Central memory CD4-positive, alpha-beta T cell (primary cell): ENCODE results near the gene OR10H1.
"Not testable (repeated sequence)": the region's sequence is repeated elsewhere in the genome, so short reads cannot be mapped to it uniquely, and the experiment has no call there.

Experiments
- DNase-seq: peaks from one replicate; pipeline ENCODE4 v3.0.0; 2022
- total RNA-seq, 3 experiments: gene quantifications; one replicate each; lab custom pipeline; 2026; lab: John Stamatoyannopoulos, UW

OR10H1 gene
- 0 to 0.04 (median 0) reads per million in 3 experiments for total RNA-seq

DNA sequence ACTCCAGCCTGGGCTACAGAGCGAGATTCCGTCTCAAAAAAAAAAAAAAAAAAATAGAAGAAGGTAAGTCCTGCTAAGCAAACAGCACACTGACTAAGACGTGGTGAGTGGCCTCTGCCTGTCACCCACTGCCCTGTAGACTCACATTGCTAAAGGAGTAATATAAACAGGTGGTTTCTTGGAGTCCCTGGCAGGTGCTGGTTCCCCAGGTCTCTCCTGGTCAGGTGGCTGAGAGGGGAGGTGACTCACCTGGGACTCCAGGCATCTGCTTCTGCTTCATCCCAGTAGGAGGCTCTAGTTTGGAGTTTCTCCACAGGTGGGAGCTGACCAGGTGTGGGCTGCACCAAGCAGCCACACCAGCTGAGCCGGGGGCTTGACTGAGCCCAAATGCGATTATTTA lies at the start of gene OR10H1:
OR10H1 (minus strand) TSS at position 359 of the 400 bp plus-strand sequence. CDS start 7,627 bp downstream, outside the sequence.
- DNase-seq, result no peak

GRCh38 chr19:15864824-15865223 lies 49.4 kb upstream of the OR10H1 start:
- DNase-seq, result no peak

DNA sequence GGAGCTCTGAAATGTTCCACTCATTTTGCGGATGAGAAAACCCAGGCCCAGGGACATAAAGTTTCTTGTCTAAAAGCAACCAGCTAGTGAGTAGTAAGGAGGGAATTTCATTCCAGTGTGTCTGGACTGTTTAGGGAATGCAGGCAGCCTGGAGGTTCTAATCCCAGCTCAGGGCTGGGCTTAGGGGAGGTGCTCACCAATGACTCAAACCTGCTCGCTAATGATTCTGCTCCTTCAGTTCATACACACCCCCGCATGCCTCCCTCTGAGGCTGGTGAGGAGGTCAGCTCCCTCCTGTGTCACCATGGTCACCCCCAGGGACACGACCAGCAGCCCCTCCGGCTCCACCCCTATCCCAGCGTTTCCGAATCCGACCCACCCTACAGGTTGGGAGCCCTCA lies 47.8 kb upstream of the OR10H1 start:
- no peak for DNase-seq

- no peak for DNase-seq
Observed at GRCh38 chr19:15862444-15862843, 47.0 kb upstream of the OR10H1 start.

- no peak for DNase-seq
Observed at GRCh38 chr19:15860522-15860921, 45.1 kb upstream of the OR10H1 start.

GRCh38 chr19:15859187-15859586 lies 43.7 kb upstream of the OR10H1 start:
- DNase-seq, result no peak

DNA sequence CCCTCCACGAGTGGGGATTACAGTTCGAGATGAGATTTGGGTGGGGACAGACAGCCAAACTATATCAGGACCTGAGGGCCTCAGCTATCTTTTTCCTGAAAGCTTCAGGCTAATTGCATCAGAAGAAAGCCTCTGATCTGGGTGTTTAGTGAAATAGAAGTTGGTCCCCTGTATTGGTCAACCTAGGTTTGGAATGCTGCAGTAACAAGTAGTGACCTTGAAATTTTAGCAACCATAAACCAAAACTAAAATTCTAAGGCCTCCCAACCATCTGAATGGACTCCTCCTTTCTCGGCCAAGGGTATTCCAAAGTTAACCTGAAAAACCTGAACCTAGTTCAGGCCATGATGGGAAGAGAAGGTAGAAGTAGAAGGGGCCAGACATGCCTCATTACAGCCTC lies 34.9 kb upstream of the OR10H1 start:
- DNase-seq, result no peak

DNA sequence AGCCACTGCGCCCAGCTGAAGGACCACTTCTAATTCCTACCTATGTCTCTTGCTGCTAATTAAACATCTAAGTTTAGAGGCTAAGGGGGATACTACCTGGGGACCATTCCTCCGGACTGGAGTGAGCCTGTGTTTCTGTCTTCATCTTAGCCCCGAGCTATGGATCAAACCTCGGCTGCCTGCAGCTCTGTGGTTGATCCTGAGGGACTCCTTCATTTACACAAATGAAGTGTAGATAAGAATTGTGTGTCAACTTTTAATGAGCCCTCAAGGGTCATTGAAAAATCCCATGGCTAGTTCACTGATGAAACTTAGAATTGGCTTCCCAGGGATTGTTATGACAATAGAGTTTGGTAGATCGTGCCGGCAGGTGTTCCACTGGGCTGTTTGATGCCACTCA lies 31.5 kb upstream of the OR10H1 start:
- DNase-seq, result no peak

DNA sequence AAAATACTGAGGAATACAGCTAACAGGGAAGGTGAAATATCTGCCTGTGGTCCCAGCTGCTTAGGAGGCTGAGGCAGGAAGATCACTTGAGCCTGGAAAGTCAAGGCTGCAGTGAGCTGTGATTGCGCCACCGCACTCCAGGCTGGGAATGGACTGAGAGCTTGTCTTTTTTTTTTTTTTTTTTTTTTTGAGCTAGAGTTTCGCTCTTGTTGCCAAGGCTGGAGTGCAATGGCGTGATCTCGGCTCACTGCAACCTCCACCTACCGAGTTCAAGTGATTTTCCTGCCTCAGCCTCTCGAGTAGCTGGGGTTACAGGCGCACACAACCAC lies 28.4 kb upstream of the OR10H1 start:
- DNase-seq, result not testable (repeated sequence)

DNA sequence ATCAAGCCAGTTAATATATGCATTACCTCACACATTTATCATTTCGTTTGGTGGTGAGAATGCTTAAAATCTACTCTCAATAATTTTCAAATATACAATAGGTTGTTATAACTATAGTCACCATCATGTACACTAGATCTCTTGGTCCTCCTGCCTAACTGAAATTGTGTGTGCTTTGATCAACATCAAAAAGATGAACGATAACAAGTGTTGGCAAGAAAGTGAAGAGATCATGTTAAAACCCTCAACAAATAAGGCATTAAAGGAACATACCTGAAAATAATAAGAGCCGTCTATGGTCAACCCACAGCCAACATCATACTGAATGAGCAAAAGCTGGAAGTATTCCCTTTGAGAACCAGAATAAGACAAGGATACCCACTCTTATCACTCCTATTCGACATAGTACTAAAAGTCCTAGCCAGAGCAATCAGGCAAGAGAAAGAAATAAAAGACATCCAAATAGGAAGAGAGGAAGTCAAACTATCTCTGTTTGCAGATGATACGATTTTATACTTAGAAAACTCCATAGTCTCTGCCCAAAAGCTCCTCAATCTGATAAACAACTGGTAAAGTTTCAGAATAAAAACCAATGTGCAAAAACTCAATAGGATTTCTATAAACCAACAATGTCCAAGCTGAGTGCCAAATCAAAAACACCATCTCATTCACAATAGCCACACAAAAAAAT lies 27.9 kb upstream of the OR10H1 start:
- DNase-seq, result peak; percentile 5

DNA sequence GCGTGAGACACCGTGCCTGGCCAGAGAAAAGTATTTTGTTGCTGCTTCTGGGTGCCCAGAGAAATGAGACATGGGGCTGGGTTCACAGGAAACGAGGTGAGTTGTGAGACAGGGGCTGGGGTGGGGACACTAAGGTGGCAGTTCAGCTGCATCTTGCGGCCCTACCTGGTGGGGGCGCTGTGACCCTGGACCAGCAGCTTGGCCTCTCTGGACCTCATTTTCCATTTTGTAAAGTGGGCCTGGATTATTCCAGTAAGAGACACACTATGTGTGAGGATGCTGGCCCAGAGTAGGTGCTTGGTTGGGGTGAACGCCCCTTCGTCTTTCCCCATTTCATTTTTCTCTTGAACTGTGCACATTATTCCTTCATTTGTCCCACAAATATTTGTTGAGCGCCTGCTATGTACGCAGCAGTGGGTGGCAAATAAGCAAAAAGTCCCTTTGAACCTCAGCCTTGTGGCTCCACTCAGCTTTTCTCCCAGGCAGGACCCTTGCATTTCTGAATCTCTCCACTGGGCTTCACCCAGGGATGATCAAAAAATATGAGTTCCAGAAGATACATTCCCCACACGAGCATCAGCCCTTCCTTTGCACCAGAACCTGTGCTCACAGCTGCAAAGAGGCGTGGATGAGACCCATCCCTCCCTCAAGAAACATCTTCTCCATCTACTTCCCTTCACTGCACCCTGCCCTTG lies 26.6 kb upstream of the OR10H1 start:
- DNase-seq, result no peak

DNA sequence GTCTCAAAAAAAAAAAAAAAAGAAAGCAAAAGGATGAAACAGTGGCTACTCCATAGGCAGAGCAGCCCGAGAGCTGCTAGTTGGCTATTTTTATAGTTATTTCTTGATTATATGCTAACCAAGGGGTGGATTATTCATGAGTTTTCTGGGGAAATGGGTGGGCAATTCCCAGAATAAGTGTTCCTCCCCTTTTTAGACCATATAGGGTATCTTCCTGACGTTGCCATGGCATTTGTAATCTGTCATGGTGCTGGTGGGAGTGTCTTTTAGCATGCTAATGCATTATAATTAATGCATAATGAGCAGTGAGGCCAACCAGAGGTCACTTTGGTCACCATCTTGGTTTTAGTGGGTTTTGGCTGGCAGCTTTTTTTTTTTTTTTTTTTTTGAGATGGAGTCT lies 25.4 kb upstream of the OR10H1 start:
- no peak for DNase-seq

- DNase-seq, result not testable (repeated sequence)
Observed at GRCh38 chr19:15839888-15840287, 24.4 kb upstream of the OR10H1 start.

GRCh38 chr19:15838351-15838750 lies 22.9 kb upstream of the OR10H1 start:
- DNase-seq, result no peak

- DNase-seq, result no peak
Observed at GRCh38 chr19:15837221-15837731, 21.8 kb upstream of the OR10H1 start.

DNA sequence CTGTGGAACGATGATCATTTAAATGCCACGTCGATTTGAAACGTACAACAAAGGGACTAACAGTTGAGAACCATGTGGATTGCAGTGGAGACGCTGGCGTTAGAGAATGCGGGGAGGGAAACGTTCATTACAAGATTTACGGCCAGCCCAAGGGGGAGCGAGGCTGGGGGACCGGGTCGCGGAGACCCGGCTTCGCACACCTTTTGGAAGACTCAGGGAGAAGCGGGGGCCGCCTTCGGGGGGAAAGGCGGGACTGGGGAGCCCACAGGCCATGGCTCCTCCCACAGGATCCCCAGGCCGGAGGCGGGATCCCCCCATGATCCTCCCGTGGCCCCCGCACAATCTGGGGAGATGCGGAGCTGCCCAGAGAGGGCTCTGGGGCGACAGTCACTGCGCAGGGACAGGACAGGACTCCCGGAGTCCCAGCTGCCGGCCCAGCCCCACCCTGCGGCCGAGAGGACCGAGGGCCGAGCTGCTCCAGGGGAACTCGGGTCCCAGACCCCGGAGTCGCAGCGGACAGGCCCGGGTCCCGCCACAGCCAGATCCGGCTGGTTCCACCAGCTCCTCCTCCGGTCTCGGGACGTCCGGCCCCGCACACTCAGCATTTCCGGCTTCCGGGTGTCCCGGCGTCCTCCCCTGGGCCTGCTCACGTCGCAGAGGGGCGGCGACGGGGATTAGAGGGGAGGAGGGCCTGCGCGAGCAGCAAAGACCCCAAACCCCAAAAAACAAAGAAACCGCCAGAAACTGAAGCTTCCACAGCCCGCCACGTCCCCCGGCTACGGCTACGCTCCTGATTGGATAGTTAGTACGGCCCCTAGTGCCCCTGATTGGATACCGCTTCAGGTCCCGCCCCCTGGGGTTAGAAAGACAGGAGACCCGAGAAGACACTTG lies 21.1 kb upstream of the OR10H1 start:
- DNase-seq, result peak; percentile 95

DNA sequence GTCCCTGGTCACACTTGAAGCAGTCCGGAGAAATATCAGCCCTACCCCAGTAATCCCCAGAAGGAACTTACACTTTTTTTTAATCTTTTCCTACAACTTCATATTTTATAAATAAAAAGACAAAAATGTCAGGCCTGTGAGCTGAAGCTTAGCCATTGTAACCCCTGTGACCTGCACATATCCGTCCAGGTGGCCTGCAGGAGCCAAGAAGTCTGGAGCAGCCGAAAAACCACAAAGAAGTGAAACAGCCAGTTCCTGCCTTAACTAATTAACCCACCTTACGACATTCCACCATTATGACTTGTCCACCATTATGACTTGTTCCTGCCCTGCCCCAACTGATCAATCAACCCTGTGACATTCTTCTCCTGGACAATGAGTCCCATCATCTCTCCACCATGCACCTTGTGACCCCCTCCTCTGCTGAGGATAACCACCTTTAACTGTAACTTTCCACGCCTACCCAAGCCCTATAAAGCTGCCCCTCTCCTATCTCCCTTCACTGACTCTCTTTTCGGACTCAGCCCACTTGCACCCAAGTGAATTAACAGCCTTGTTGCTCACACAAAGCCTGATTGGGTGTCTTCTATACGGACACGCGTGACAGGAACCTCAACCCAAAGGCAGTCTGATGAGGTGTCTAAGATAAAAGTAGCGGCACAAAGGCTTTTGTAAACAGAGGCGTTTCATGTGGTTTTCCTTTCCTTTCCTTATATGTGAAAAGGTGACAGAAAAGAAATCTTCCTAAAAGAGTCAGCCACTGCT lies 20.3 kb upstream of the OR10H1 start:
- peak; percentile 80 for DNase-seq

- not testable (repeated sequence) for DNase-seq
Observed at GRCh38 chr19:15834232-15834631, 18.8 kb upstream of the OR10H1 start.

DNA sequence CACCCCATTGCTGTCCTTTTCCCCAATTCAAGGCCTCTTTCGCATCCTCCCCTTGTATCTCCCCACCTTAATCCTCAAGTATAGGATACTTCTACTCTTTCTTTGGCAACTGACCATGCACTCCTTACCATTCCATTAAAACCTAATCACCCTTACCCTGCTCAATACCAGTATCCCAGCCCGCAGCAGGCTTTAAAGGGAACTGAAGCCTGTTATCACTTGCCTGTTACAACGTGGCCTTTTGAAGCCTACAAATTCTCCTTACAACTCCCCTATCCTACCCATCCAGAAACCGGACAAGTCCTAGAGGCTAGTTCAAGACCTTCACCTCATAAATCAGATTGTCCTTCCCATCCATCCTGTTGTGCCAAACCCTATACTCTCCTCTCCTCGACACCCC lies 16.2 kb upstream of the OR10H1 start:
- DNase-seq, result no peak

GRCh38 chr19:15829786-15830185 lies 14.3 kb upstream of the OR10H1 start:
- no peak for DNase-seq

- no peak for DNase-seq
Observed at GRCh38 chr19:15829306-15829698, 13.8 kb upstream of the OR10H1 start.

DNA sequence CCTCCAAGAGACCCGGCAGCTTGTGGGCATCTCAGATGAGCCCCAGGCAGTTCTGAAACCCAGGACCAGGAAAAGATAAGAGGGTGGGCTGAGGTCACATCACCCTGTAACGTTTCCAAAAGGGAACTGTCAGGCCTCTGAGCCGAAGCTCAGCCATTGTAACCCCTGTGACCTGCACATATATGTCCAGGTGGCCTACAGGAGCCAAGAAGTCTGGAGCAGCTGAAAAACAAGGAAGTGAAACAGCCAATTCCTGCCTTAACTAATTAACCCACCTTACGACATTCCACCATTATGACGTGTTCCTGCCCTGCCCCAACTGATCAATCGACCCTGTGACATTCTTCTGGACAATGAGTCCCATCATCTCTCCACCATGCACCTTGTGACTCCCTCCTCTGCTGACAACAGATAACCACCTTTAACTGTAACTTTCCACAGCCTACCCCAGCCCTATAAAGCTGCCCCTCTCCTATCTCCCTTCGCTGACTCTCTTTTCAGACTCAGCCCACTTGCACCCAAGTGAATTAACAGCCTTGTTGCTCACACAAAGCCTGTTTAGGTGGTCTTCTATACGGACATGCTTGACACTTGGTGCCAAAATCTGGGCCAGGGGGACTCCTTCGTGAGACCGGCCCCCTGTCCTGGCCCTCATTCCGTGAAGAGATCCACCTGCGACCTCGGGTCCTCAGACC lies 13.3 kb upstream of the OR10H1 start:
- not testable (repeated sequence) for DNase-seq
